B cell (primary cell): ENCODE data around the gene NUDT21. TPM values are rescaled to one million over a fixed set of nuclear protein-coding genes. Genes with fewer than 3 reads are reported as not detected.

ENCODE experiments used
- ATAC-seq: fragments of 200-7000 bp; cut with Tn5 transposase; one replicate; pipeline ENCODE4 v1.10.0; 2021; ENCODE audit warnings: low read depth, mild to moderate bottlenecking, moderate number of reproducible peaks, moderate library complexity
- CTCF ChIA-PET: fragments of 350-600 bp; sonication (Branson Sonifier 250); formaldehyde crosslinking; loops from one replicate; lab custom pipeline; 2021; ENCODE audit warnings: antibody characterized with exemption, inconsistent platforms; lab: Charles Lee
- POLR2A ChIA-PET: fragments of 350-600 bp; sonication (Branson Sonifier 250); formaldehyde crosslinking; loops from one replicate; lab custom pipeline; 2021; ENCODE audit warnings: antibody characterized with exemption; lab: Charles Lee
- DNase-seq: peaks from one replicate; pipeline ENCODE4 v3.0.0; 2013
- H2AFZ ChIP-seq: 2 replicates; pipeline ENCODE4 v1.6.1; 2012; ENCODE audit warnings: mild to moderate bottlenecking, low read depth, low read length; ENCODE audit not compliant: insufficient read depth, poor library complexity, severe bottlenecking
- H3K27ac ChIP-seq, 2 donors: 1 replicate in 1 of 2; 2 replicates in 1 of 2; pipeline ENCODE4 v1.5.1; 2012 to 2013; ENCODE audit warnings: low read length in 2 of 2, mild to moderate bottlenecking in 2 of 2, moderate library complexity in 1 of 2
- H3K27me3 ChIP-seq, 4 experiments: fragments of 200-600 bp in 1 of 4; sonication (generic) in 1 of 4; replicated peaks in 1 of 4; 1 replicate in 2 of 4; 2 replicates in 2 of 4; pipeline versions ENCODE4 v1.6.1 to v1.7.0; 2013 to 2016; ENCODE audit warnings: low read length in 3 of 4, mild to moderate bottlenecking in 2 of 4, mixed read lengths in 1 of 4, moderate library complexity in 1 of 4; ENCODE audit not compliant: insufficient read depth in 4 of 4, control insufficient read depth in 3 of 4; ENCODE audit errors: control extremely low read depth in 1 of 4
- H3K36me3 ChIP-seq, 2 experiments: replicated peaks in 1 of 2; 1 replicate in 1 of 2; 2 replicates in 1 of 2; pipeline versions ENCODE4 v1.6.1 to v1.7.1; 2013; ENCODE audit warnings: low read length in 1 of 2; ENCODE audit not compliant: insufficient read depth in 2 of 2, control insufficient read depth in 1 of 2; ENCODE audit errors: control extremely low read depth in 1 of 2, extremely low read depth in 1 of 2
- H3K4me1 ChIP-seq, 2 donors: fragments of 200-600 bp in 1 of 2; sonication (generic) in 1 of 2; 1 replicate in 1 of 2; 2 replicates in 1 of 2; pipeline versions ENCODE4 v1.5.1 to v1.6.1; 2013 to 2017; ENCODE audit warnings: low read length in 2 of 2; ENCODE audit not compliant: control insufficient read depth in 2 of 2, insufficient read depth in 2 of 2
- H3K4me2 ChIP-seq: replicated peaks from 2 replicates; pipeline ENCODE3; 2012; ENCODE audit warnings: mild to moderate bottlenecking, low read depth, low read length; ENCODE audit not compliant: poor library complexity, severe bottlenecking
- H3K4me3 ChIP-seq, 5 experiments: fragments of 200-600 bp in 1 of 5; sonication (generic) in 1 of 5; 1 replicate in 3 of 5; 2 replicates in 2 of 5; pipeline versions ENCODE4 v1.5.1 to v1.7.0; 2011 to 2016; ENCODE audit warnings: low read length in 4 of 5, mild to moderate bottlenecking in 4 of 5, low read depth in 2 of 5, control low read depth in 1 of 5, moderate library complexity in 1 of 5; ENCODE audit not compliant: insufficient read depth in 1 of 5; ENCODE audit errors: control extremely low read depth in 1 of 5, extremely low read depth in 1 of 5
- H3K79me2 ChIP-seq: fragments of 200-600 bp; sonication (generic); one replicate; pipeline ENCODE4 v1.6.0; 2016; ENCODE audit warnings: low read length; ENCODE audit not compliant: control insufficient read depth, insufficient read depth
- H3K9ac ChIP-seq: fragments of 200-600 bp; sonication (generic); 2 replicates; pipeline ENCODE4 v1.6.1; 2017; ENCODE audit warnings: mild to moderate bottlenecking, low read length, moderate library complexity
- H3K9me3 ChIP-seq, 3 donors: one replicate each; pipeline versions ENCODE4 v1.6.1 to v1.7.1; 2013; ENCODE audit warnings: low read length in 2 of 3; ENCODE audit not compliant: control insufficient read depth in 2 of 3, insufficient read depth in 1 of 3; ENCODE audit errors: control extremely low read depth in 1 of 3
- H4K20me1 ChIP-seq: 2 replicates; pipeline ENCODE4 v1.6.0; 2012; ENCODE audit warnings: mild to moderate bottlenecking, low read length; ENCODE audit not compliant: insufficient read depth, control insufficient read depth, poor library complexity, severe bottlenecking
- H3K27ac Mint-ChIP-seq: one replicate; pipeline ENCODE4 v1.8.0; 2021; ENCODE audit warnings: mixed read lengths
- H3K27me3 Mint-ChIP-seq: one replicate; pipeline ENCODE4 v1.8.0; 2021; ENCODE audit warnings: mixed read lengths
- H3K4me1 Mint-ChIP-seq: one replicate; pipeline ENCODE4 v1.8.0; 2021; ENCODE audit warnings: mixed read lengths
- H3K4me3 Mint-ChIP-seq: one replicate; pipeline ENCODE4 v1.8.0; 2021; ENCODE audit warnings: mixed read lengths
- H3K9me3 Mint-ChIP-seq: one replicate; pipeline ENCODE4 v1.8.0; 2022; ENCODE audit warnings: mixed read lengths; ENCODE audit not compliant: insufficient read depth
- CTCF ChIP-seq: fragments of 200-600 bp; IDR thresholded peaks from one replicate; pipeline ENCODE4 v1.8.0; 2022; ENCODE audit warnings: antibody characterized with exemption, mild to moderate bottlenecking
- EZH2 ChIP-seq: IDR thresholded peaks from 2 replicates; pipeline ENCODE4 v1.6.1; 2012; ENCODE audit warnings: borderline replicate concordance, low read depth, mild to moderate bottlenecking, moderate library complexity, low read length; ENCODE audit not compliant: insufficient read depth, poor library complexity, severe bottlenecking
- WGBS: methylation state at CpG from one replicate; pipeline ENCODE4 v1.1.5; 2013; ENCODE audit warnings: missing lambda C conversion rate; ENCODE audit not compliant: insufficient coverage; 5-methylcytosine and 5-hydroxymethylcytosine counted together
- intact Hi-C: fragments of 100-400 bp; cut with micrococcal nuclease; formaldehyde crosslinking; loops from one replicate; pipeline ENCODE4 v1.10.0; 2022
- polyA plus RNA-seq: library from polyadenylated mRNA; depleted of rRNA; stranded (reverse); fragments of >200 nt; gene quantifications from 2 replicates; pipeline ENCODE4 v1.2.3, GENCODE V29; 2012
- total RNA-seq, 2 donors: library from RNA; stranded (reverse); fragments of 120-200 nt in 1 of 2; gene quantifications; 1 replicate in 1 of 2; 2 replicates in 1 of 2; pipeline versions ENCODE4 v1.2.3 to v1.2.4, GENCODE V29; 2013 to 2022

NUDT21 gene
- total and polyA plus RNA-seq, 2 donors (not counting 1 experiment from before 2014, with no cell fraction given): 27.3 to 89.4 TPM

DNA sequence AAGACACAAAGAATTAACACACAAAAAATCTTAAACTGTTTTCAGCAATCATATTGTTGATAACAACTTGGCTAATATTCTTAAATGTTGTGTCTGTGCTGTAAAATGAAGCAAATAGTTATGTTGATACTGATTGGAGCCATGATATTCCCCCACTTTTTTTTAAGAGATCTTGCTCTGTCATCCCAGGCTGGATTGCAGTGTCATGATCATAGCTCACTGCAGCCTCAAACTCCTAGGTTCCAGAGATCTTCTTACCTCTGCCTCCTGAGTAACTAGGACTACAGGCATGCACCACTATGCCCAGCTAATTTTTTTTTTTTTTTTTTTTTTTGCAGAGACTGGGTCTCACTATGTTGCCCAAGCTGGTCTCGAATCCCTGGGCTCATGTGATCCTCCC, 42.7 kb upstream of the NUDT21 start:
- 100% methylated on average over 1 of the region's 1 CpG for WGBS
- no peaks in the 10 kb centered on the region for H4K20me1 ChIP-seq
- ATAC-seq (no peak), DNase-seq (no peak)
- H3K4me3 ChIP-seq: no peak overlapping the region
- no peak overlapping the region for H3K27ac ChIP-seq
- POLR2A ChIA-PET: no interaction called here
- H3K27me3 ChIP-seq: no peaks in the 10 kb centered on the region
- no peak overlapping the region for H3K27ac Mint-ChIP-seq
- no peaks in the 10 kb centered on the region for H3K9me3 ChIP-seq
- TF ChIP-seq CTCF: no peak
- H3K79me2 ChIP-seq: no peaks in the 10 kb centered on the region
- H3K36me3 ChIP-seq: peaks cover 4 to 39% of the 10 kb centered on the region in 2 experiments
- peaks cover 3% of the 10 kb centered on the region in 2 donors for H3K4me1 ChIP-seq
- H3K4me2 ChIP-seq: no peak overlapping the region
- H2AFZ ChIP-seq: no peak overlapping the region
- H3K27me3 Mint-ChIP-seq: no peaks in the 10 kb centered on the region
- no peaks in the 10 kb centered on the region for H3K9me3 Mint-ChIP-seq
- no peak overlapping the region for H3K4me3 Mint-ChIP-seq
- no peak overlapping the region for H3K9ac ChIP-seq
- peaks cover 11% of the 10 kb centered on the region for H3K4me1 Mint-ChIP-seq
- intact Hi-C loops: no loop called here
- CTCF ChIA-PET: no interaction called here

DNA sequence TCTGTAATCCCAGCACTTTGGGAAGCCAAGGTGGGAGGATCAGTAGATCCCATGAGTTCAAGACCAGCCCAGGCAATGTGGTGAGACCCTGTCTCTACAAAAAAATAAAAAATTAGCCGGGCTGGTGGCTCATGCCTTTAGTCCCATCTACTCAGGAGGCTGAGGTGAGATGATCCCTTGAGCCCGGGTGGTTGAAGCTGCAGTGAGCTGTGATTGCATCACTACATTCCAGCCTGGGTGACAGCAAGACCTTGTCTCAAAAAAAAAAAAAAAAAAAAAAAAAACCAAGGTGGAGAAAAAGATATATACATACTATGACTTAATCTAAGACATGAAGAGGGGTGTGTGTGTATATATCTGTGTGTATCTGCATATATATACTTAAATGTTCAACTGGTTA, 42.0 kb upstream of the NUDT21 start:
- Histone ChIP-seq H3K4me1 (peaks cover 3% of the 10 kb centered on the region in 2 donors), H4K20me1 (no peaks in the 10 kb centered on the region), H3K27me3 (no peaks in the 10 kb centered on the region), H3K9me3 (no peaks in the 10 kb centered on the region), H3K27ac (no peak overlapping the region), H2AFZ (no peak overlapping the region), H3K36me3 (peaks cover 4 to 33% of the 10 kb centered on the region in 2 experiments), H3K4me2 (no peak overlapping the region), H3K79me2 (no peaks in the 10 kb centered on the region), H3K4me3 (no peak overlapping the region), H3K9ac (no peak overlapping the region)
- no peaks in the 10 kb centered on the region for H3K9me3 Mint-ChIP-seq
- ChIA-PET POLR2A (no interaction called here), CTCF (no interaction called here)
- no peak for ATAC-seq
- intact Hi-C loops: no loop called here
- no peak for DNase-seq
- no peaks in the 10 kb centered on the region for H3K27me3 Mint-ChIP-seq
- WGBS: 100% methylated on average over 1 of the region's 2 CpGs
- H3K27ac Mint-ChIP-seq: no peak overlapping the region
- no peak overlapping the region for H3K4me3 Mint-ChIP-seq
- TF ChIP-seq CTCF (no peak), EZH2 (no peak)
- peaks cover 11% of the 10 kb centered on the region for H3K4me1 Mint-ChIP-seq
